Measurements from ENCODE around the gene CELA2B.

GRCh38 chr1:15456313-15456954, 19.5 kb upstream of the CELA2B start, which contains the start of gene CELA2A:
- TF ChIP-seq ZNF274 (IDR thresholded peaks at IDR 0.05; ENCODE audit: low read depth, low read length) (no peak), YY1 (IDR thresholded peaks at IDR 0.05; ENCODE audit: insufficient read depth, insufficient read length) (no peak), SUZ12 (IDR thresholded peaks at IDR 0.05; ENCODE audit: extremely low read depth, insufficient read depth, insufficient read length) (no peak)

Data from NT2/D1 (cell line).